Stimulated activated CD4-positive, alpha-beta T cell treated with anti-CD3 and anti-CD28 coated beads, Interleukin-4, amount 100 ng/mL, for 1 hour (primary cell): ENCODE data around the gene RANGAP1.
"Not testable (repeated sequence)": the region's sequence is repeated elsewhere in the genome, so short reads cannot be mapped to it uniquely, and the experiment has no call there.

Experiments used
- DNase-seq: peaks from one replicate; pipeline ENCODE4 v3.0.0-alpha.2; 2020

RANGAP1 gene

DNA sequence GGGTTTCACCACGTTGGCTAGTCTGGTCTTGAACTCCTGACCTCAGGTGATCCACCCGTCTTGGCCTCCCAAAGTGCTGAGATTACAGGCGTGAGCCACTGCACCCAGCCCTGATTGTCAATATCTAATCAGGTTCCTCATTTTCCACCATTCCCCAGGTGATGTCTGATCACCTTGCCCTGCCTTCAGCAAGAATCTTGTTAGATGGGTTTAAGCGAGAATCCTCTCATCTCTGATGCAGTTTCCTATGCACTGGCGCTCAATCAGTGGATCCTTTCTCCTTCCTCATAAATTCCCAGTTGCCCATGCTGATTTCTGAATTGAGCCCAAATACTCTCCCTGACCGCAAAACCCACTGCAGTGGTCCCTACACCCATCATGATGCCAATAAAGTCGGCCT is 14.7 kb upstream of the RANGAP1 start:
- no peak for DNase-seq

DNA sequence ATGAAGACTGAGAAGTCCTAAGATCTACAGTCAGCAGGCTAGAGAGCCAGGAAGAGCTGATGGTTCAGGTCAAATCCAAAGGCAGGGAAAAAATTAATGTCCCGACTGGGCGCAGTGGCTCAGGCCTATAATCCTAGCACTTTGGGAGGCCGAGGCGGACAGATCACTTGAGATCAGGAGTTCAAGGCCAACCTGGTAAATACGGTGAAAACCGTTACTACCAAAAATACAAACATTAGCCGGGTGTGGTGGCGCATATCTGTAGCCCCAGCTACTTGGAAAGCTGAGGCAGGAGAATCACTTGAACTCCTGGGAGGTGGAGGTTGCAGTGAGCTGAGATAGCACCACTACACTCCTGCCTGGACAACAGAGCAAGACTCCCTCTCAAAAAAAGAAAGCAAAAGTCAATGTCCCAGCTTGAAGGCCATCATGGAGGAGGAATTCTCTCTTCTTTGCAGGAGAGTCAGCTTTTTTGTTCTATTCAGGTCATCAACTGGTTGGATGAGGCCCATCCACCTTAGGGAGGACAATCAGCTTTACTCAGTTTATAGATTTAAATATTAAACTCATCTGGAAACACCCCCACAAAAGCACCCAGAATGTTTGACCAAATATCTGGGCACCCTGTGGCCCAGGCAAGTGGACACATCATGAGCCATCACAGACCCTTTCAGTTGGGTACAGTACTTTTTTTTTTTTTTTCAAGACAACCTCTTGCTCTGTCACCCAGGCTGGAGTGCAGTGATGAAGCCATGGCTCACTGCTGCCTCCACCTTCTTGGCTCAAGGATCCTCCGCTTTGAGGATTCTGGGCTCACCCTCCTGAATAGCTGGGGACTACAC is 11.1 kb upstream of the RANGAP1 start:
- no peak for DNase-seq

DNA sequence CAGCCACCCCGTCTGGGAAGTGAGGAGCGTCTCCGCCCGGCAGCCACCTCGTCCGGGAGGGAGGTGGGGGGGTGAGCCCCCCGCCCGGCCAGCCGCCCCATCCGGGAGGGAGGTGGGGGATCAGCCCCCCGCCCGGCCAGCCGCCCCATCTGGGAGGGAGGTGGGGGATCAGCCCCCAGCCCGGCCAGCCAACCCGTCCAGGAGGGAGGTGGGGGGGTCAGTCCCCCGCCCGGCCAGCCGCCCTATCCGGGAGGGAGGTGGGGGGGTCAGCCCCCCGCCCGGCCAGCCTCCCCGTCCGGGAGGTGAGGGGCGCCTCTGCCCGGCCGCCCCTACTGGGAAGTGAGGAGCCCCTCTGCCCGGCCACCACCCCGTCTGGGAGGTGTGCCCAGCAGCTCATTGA is 8.8 kb upstream of the RANGAP1 start:
- DNase-seq, result not testable (repeated sequence)

DNA sequence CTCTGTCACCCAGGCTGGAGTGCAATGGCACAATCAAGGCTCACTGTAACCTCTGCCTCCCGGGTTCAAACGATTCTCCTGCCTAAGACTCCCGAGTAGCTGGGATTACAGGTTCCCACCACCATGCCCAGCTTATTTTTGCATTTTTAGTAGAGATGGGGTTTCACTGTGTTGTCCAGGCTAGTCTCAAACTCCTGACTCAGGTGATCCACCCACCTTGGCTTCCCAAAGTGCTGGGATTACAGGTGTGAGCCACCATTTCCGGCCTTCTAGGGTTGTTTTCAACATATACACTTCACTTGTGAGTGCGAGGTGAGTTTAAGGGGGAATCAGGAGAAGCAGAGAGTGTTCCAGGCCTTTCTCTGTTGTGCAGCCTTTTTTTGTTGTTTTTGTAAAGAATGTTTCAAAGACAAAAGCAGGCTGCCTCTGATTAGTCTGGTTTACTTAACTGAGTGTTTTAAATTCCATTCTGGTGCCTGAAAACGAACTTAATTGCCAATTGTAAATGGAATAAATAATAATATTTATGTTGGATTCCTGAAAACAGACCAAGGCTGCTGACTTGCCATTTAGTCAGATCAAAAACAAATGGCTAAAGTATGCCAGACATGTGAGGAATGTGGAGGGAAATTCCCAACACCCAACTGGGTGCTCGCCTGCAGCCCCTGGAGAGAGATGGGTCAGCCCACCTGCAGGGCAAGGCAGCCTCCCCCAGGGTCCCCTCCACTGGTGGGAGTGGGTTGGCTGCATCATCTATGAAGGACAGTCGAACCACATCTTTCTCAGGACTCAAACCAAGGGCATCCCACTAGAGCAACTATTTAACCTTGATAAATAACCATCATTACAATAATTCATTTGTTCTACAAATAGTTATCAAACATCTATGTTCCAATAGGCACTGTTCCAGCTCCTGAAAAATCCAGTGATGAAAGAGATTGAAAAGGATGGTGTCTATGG is 4.6 kb upstream of the RANGAP1 start:
- no peak for DNase-seq

DNA sequence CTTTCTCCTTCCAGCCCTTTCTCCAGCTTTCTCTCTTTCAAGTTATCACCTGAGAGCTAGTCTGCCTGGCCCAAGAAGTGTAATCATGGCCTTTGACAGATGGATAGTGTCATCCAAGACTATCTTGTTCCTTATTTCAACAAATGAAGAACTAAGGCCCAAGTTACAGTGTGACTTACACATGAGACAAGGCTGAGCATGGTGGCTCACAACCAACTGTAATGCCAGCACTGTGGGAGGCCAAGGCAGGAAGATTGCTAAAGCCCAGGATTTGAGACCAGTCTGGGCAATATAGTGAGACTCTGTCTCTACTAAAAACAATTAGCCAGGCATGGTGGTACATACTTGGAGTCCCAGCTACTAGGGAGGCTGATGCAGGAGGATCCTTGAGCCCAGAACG is 3.7 kb upstream of the RANGAP1 start:
- DNase-seq, result no peak

DNA sequence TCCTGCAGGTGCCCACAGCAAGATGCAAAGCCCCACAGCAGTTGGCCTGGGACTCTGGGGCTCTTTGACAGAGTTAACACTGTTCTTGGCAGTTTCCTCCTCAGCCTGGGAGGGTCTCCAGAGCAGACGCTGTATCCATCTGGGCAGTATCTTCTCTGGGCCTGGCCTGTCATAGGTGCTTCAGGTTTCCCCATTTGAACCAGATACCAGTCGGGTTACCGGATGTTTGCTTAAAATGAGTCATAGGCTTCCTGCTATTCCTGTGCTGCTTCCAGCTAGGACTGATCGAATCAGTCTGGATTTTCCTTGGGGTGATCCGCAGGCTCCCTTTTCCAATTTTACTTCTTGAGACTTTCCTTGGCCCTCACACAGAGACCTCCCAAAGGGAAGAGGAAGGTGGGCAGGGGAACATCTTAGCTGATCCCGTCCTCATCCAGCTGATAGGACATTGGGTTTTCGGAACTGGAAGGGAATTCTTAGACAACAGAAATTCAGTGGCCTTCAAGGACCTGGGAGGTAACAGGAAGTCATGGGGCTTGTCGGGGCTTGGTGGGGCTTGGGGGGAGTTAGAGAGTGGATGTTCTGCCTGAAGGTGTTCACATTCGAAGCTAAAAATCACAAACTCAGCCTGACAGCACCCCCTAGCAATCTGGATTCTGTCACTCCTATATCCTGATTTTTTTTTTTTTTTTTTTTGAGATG is 2.4 kb upstream of the RANGAP1 start:
- no peak for DNase-seq

DNA sequence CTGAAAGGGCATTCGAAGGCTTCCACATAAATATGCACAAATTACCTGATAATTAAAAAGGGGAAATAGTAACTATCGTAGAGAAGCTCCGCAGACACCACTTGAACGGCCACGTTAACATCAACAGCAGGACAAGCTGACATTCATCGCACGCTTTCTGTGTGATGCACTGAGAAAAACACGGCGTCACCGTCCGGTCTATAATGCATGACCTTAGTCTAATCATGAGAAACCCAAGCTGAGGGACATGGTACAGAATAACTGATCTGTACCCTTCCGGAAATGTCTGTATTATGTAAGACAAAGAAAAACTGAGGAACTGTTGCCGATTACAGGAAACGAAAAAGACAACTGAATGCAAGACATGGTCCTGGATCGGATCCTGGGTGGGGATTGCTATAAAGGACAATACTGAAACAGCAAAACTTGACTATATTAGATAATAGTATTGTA is 678 bp upstream of the RANGAP1 start:
- peak; percentile 32 for DNase-seq

DNA sequence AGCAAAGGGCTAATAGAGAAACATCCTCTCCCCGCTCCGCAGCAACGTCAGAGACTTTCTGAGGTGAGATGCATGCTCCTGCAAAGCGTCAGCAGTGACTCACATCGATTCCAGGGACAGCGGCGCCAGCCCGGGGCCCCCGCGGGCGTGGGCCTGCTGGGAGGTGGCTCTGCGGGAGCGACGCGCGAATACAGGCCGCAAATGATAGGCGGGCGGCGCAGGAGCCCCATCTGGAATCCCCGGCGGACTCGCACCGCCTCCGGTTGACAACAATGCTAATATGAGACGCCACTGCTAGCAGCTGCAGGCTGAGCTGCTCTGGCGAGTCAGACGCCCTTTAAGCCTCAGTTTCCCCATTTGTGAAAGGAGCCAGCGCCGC is 557 bp downstream of the RANGAP1 start:
- DNase-seq, result peak; percentile 87

DNA sequence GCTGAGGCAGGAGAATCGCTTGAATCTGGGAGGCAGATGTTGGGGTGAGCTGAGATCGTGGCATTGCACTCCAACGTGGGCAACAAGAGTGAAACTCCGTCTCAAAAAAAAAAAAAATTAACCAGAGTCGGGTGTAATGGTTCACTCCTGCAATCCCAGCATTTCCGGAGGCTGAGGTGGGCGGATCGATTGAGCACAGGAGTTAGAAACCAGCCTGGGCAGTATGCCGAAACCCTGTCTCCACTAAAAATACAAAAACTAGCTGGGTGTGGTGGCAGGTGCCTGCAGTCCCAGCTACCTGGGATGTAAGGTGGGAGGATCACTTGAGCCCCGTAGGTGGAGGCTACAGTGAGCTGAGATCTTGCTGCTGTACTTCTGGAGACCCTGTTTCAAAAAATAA is 1.5 kb downstream of the RANGAP1 start:
- DNase-seq, result no peak

DNA sequence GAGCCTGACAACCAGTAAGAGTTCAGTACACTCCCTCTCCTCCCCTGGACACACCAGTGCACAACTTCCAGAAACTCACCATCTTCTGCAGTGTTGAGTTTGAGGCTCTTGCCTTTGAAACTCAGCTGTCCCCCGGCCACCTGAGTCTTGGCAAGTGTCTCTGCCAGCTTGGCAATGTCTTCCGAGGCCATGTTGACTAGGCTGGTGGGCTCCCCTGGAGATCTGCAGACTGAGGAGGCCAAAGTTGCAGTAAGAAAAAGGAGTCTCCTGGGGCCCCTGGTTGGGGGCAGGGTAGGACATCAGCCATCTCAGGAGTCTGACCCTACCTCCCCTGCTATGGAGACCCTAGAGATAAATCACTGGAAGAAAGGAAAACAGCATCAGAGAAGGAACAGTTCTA is 5.1 kb downstream of the RANGAP1 start:
- DNase-seq, result no peak

DNA sequence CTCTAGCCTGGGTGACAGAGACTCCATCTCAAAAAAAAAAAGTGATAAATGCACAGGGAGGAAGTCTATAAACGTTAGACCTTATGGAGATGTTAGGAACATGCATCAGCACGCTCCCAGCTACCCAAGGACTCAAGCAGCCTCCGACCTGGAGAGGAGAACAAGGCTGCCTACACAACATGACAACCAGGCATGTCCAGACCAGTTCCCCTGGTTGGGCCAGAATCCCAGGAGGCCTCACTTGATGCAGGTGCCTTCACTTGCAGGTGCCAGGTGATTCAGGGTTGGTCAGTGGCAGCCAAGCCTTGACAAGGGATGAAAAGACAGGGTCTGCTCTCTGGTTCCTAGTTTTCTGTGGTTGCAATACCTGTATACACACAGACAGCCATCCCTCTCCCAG is 5.9 kb downstream of the RANGAP1 start:
- no peak for DNase-seq

DNA sequence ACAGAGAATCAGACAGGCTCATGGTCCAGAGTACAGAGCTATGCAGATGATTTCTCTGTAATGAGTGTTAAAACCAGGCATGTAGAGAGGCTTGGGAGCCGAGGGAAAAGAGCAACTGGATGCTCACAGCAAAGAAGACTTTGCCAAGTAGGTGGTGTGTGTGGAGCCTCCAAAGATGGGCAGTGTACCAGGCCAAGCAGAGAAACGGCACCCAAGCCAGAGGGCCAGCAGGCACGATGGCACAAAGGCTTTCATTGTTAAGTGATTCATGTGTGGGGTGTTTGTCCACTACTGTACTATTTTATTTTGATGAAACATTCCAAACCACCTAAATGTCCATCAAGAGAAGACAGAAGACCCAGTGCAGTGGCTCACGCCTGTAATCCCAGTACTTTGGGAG is 11.1 kb downstream of the RANGAP1 start:
- DNase-seq, result no peak

DNA sequence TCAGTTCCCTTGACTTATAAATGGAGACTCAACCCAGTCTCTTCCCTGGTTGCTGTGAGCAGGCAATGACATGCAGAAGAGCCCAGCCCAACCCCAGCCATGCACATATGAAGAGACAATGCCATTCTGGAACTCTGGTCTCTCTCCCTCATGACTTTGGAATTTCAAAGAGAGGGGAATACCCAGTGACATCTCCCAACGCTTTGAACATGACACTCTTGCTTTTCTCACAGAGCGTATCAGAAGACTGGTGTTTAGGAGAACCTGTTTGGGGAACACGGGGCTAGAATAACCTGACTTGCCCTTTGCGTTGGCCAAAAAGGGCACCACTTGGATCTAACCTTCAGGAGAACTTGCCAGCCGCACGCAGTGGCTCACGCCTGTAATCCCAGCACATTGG is 12.9 kb downstream of the RANGAP1 start:
- no peak for DNase-seq

DNA sequence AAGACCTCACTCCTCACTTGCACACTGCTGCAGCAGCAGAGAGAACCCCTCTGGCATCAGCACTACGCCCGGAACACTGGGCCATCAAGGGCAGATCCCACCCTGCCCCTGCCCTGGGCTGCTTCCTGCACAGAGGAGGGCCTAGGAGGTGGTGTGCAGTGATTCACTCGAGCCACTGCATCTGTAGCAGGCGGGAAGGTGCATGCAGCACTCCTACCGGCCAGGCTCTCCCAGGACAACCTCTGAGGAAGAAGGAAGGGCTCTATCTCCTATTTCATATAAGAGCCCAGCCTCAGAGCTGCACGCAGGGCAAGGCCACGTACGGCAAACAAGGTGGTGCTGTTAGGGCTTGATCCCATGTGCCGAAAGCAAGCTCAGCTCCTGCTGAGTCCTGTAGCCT is 14.2 kb downstream of the RANGAP1 start:
- no peak for DNase-seq

DNA sequence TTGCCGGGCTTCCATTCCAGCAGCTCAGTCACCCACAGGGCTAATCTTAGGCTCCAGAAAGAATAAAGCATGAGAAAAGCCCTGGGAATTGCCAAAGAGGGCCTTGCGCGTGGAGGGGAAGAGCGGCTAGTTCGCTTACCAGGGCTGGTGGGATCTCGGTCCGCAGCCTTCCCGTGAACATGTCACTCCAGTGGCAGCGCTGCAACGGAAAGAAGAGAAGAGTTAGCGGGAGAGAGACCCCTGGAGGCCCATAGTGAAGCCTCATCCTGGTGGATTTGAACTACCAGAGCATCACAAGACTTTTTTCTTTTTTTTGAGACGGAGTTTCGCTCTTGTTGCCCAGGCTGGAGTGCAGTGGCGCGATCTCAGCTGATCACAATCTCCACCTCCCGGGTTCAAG is 18.0 kb downstream of the RANGAP1 start:
- no peak for DNase-seq

DNA sequence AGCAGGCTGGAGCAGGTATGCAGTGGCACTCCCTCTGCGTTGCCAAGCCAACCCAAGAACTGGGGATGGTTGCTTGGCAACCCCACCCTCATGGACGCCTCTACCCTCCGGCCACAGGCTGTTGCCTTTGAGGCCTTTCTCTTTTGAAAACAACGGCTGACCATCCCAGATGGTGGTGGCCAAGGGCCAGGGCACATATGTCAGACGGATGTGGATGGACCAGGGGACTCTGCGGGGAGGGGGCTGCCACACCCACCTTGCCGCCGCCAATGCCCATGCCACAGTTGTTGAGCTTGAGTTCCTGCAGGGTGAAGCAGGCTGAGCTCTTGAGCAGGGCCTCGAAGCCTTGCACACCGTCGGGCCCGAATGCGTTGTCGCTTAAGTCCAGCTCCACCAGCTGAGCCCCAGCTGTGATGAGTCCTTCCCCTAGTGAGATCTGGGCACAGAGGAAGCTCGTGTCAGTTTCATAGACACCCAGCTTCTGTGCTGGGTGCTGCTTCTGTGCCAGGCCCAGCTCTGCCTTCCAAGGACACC is 21.5 kb downstream of the RANGAP1 start:
- no peak for DNase-seq

DNA sequence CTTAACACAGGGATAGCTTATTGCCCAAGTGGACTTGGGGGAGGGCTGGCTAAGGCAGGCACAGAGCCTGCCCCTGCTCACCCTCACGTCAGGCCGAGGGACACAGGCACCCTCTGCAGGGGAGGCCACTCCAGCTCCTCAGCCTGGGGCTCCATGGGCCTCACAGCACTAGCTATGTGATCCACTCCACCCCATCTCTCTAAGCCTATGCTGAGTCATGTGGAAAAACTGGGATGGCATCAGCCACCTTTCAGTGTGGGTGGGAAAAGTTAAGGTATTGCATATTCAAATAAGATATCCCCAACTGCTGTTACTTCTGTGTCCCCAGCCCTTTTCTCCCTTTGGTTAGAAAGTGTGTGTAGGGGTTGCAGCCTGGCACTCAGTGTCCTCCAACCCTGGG is 22.3 kb downstream of the RANGAP1 start:
- no peak for DNase-seq

DNA sequence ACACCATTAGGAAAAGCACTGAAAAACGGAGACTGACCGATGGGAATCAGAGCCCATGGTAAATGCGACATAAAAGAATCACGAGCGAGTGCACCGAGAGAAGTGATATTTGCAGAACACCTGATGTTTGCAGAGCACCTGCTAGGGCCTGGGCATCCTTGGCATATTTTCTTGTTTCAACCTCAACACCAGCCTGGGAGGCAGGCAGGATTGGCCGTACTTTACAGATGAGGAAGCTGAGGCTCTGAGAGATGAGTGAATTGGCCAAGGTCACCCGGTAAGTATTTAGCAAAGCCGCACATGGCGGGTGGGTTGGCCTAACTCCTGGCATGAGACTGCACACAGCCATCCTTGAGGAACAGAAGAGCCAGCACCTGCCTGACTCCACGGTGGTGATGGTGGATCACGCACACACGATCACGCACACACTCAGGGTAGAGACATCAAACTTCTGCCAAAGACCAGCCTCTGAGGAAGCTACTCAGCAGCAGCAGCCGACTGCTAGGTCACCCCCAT is 23.7 kb downstream of the RANGAP1 start:
- no peak for DNase-seq

DNA sequence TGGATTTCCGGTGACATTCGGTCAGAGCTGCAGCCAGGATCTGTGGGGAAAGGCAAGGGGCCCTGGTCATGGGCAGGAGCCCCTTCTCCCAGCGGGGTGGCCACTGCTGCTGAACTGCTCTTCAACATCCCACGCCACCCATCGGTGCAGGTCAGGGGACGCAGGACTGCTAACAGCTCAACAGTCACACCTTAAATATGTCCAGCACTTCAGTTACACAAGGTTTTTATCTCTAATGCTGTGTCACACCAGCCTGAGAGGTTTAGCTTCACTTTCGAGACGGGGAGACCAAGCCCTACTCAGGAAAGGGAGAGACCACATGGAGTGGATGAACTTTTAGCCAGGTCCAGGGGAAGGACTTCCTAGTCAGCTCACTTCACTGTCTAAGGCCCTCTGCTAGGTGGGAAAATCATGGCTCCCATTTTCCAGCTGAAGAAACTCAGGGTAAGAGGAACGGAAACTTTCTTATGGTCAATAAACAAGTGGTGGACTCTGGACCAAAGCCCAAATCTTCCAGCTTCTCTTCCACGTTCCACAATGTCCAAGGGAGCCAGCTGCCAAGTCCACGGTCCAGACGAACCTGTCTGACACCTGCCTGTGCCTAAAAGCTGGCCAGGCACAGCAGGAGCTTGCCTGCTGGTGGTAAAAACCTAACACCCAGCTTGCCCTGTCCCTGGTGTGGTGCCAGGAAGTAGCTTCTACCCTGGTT is 24.3 kb downstream of the RANGAP1 start:
- DNase-seq, result no peak

DNA sequence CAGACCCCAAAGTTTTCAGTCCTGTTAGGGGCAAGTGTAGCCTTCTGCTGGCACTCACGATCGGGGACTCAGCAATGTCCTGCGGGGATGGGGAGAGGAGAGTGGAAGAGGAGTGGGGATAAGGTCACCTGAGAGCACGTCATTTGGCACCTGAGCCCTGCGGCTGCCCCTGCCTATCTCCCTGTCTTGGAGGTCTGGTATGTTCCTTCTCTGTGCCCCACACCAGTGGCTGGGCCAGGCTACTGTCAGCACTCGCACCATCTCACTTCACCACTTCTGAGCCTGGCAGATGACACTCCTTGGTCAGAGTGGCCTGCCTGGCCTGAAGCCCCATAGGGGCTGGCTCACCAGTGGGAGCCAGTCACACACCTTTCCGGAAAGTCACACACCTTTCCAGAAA is 25.1 kb downstream of the RANGAP1 start:
- no peak for DNase-seq

DNA sequence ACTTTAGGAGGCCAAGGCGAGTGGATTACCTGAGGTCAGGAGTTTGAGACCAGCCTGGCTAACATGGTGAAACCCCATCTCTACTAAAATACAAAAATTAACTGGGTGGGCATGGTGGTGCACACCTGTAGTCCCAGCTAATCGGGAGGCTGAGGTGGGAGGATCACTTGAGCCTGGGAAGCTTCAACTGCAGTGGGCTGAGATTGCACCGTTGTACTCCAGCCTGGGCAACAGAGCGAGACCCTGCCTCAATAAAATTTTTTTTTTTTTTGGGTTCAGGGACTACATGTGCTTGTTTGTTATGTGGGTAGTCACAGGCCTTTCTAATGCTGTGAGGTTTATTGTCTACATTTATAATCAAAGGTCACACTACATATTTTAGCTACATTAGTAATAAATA is 26.2 kb downstream of the RANGAP1 start:
- DNase-seq, result not testable (repeated sequence)

DNA sequence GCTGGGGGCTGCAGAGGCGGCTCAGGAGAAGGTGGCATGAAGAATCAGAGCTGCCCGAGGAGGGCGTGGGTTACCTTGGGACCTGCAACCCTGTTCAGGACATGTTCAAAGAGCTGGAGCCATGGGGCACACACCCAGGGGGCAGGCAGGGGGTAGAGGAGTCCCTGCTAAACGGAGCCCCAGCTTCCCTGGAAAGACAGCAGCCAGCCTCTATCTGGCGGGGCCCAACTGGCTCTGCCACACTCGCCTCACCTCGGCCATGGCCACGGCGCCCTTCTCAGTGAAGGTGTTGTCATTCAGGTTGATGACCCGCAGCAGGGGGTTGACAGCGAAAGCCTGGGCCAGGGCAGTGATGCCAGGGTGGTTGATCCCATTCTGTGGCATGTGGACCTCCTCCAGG is 28.3 kb downstream of the RANGAP1 start:
- no peak for DNase-seq
